Measurements from ENCODE around the gene CP.

The CP gene

GRCh38 chr3:149186219-149186618, 35.4 kb downstream of the CP start:
- DNase-seq (ENCODE audit: low read depth), result no peak

GRCh38 chr3:149181182-149181581, 40.4 kb downstream of the CP start:
- DNase-seq (ENCODE audit: low read depth), result no peak

- peak; percentile 100 for DNase-seq (ENCODE audit: low read depth)
Measured at GRCh38 chr3:149180057-149180573, 41.5 kb downstream of the CP start.

GRCh38 chr3:149179220-149179619, 42.4 kb downstream of the CP start:
- peak; percentile 85 for DNase-seq (ENCODE audit: low read depth)

GRCh38 chr3:149177122-149177521, 44.5 kb downstream of the CP start:
- DNase-seq (ENCODE audit: low read depth), result no peak

- no peak for DNase-seq (ENCODE audit: low read depth)
Measured at GRCh38 chr3:149174901-149175300, 46.7 kb downstream of the CP start.

- DNase-seq (ENCODE audit: low read depth), result no peak
Measured at GRCh38 chr3:149170672-149171071, 51.0 kb downstream of the CP start.

GRCh38 chr3:149167898-149168297, 53.7 kb downstream of the CP start:
- DNase-seq (ENCODE audit: low read depth), result no peak

GRCh38 chr3:149163066-149163465, 58.6 kb downstream of the CP start:
- DNase-seq (ENCODE audit: low read depth), result no peak

GRCh38 chr3:149162007-149162406, 59.6 kb downstream of the CP start:
- DNase-seq (ENCODE audit: low read depth), result no peak

GRCh38 chr3:149160754-149161300, 60.8 kb downstream of the CP start:
- no peak for DNase-seq (ENCODE audit: low read depth)

- DNase-seq (ENCODE audit: low read depth), result peak; percentile 36
Measured at GRCh38 chr3:149153402-149153801, 68.2 kb downstream of the CP start.

- peak; percentile 49 for DNase-seq (ENCODE audit: low read depth)
Measured at GRCh38 chr3:149152420-149152819, 69.2 kb downstream of the CP start.

GRCh38 chr3:149151843-149152242, 69.8 kb downstream of the CP start:
- peak; percentile 61 for DNase-seq (ENCODE audit: low read depth)

- no peak for DNase-seq (ENCODE audit: low read depth)
Measured at GRCh38 chr3:149150436-149150835, 71.2 kb downstream of the CP start.

- no peak for DNase-seq (ENCODE audit: low read depth)
Measured at GRCh38 chr3:149145974-149146373, 75.7 kb downstream of the CP start.

GRCh38 chr3:149145356-149145755, 76.3 kb downstream of the CP start:
- no peak for DNase-seq (ENCODE audit: low read depth)

- no peak for DNase-seq (ENCODE audit: low read depth)
Measured at GRCh38 chr3:149142682-149143081, 78.9 kb downstream of the CP start.

GRCh38 chr3:149134575-149134974, 87.1 kb downstream of the CP start:
- peak; percentile 47 for DNase-seq (ENCODE audit: low read depth)

- DNase-seq (ENCODE audit: low read depth), result no peak
Measured at GRCh38 chr3:149131589-149131988, 90.0 kb downstream of the CP start.

- peak; percentile 95 for DNase-seq (ENCODE audit: low read depth)
Measured at GRCh38 chr3:149129326-149130205, 92.1 kb downstream of the CP start, which contains the start of gene HPS3. Gene HPS3, plus strand, starts transcription at chr3:149129638. Its CDS starts 86 bp downstream, at chr3:149129724.

GRCh38 chr3:149128821-149129220, 92.8 kb downstream of the CP start:
- DNase-seq (ENCODE audit: low read depth), result peak; percentile 19

Measured in ELR (cell line).